Hepatocyte (in vitro differentiated cells): ENCODE results near the gene ABCC12. TPM values are rescaled to one million over a fixed set of nuclear protein-coding genes. Genes with fewer than 3 reads are reported as not detected.

Source experiments
- DNase-seq: peaks from one replicate; pipeline ENCODE4 v3.0.0-alpha.2; 2016; ENCODE audit warnings: low spot score
- H2AFZ ChIP-seq: fragments of 200-600 bp; sonication (generic); 2 replicates; pipeline ENCODE4 v1.6.0; 2016; ENCODE audit warnings: antibody characterized with exemption, mild to moderate bottlenecking
- H3K27ac ChIP-seq: fragments of 200-600 bp; sonication (generic); 2 replicates; pipeline ENCODE4 v1.5.1; 2016; ENCODE audit warnings: mild to moderate bottlenecking
- H3K27me3 ChIP-seq: fragments of 200-600 bp; sonication (generic); 2 replicates; pipeline ENCODE4 v1.6.1; 2016
- H3K36me3 ChIP-seq: fragments of 200-600 bp; sonication (generic); replicated peaks from 2 replicates; pipeline ENCODE4 v1.5.1; 2016; ENCODE audit warnings: low read depth; ENCODE audit not compliant: insufficient read depth
- H3K4me1 ChIP-seq: fragments of 200-600 bp; sonication (generic); 2 replicates; pipeline ENCODE4 v1.5.1; 2016; ENCODE audit warnings: mild to moderate bottlenecking, moderate library complexity; ENCODE audit not compliant: insufficient read depth
- H3K4me2 ChIP-seq: fragments of 200-600 bp; sonication (generic); 2 replicates; pipeline ENCODE4 v1.6.0; 2016
- H3K4me3 ChIP-seq: fragments of 200-600 bp; sonication (generic); 2 replicates; pipeline ENCODE4 v1.5.1; 2016; ENCODE audit warnings: mild to moderate bottlenecking
- H3K79me2 ChIP-seq: fragments of 200-600 bp; sonication (generic); 2 replicates; pipeline ENCODE4 v1.6.0; 2017; ENCODE audit warnings: mild to moderate bottlenecking
- H3K9me2 ChIP-seq: fragments of 200-600 bp; sonication (generic); replicated peaks from 2 replicates; pipeline ENCODE4 v1.6.0; 2017; ENCODE audit warnings: mild to moderate bottlenecking; ENCODE audit not compliant: insufficient read depth
- H3K9me3 ChIP-seq: fragments of 200-600 bp; sonication (generic); 2 replicates; pipeline ENCODE4 v1.5.1; 2016; ENCODE audit warnings: low read depth, mild to moderate bottlenecking
- H4K20me1 ChIP-seq: fragments of 200-600 bp; sonication (generic); 2 replicates; pipeline ENCODE4 v1.6.0; 2016; ENCODE audit warnings: mild to moderate bottlenecking; ENCODE audit not compliant: insufficient read depth, poor library complexity, severe bottlenecking
- CTCF ChIP-seq: fragments of 200-600 bp; sonication (generic); IDR thresholded peaks from 2 replicates; pipeline ENCODE4 v1.5.1; 2016; ENCODE audit warnings: antibody characterized with exemption, mild to moderate bottlenecking; ENCODE audit not compliant: poor library complexity
- EZH2 ChIP-seq: fragments of 200-600 bp; sonication (generic); IDR thresholded peaks from 2 replicates; pipeline ENCODE4 v1.6.1; 2016; ENCODE audit warnings: antibody characterized with exemption, mild to moderate bottlenecking, borderline replicate concordance
- EZH2phosphoT487 ChIP-seq: fragments of 200-600 bp; sonication (generic); IDR thresholded peaks from one replicate; pipeline ENCODE4 v1.6.1; 2018; ENCODE audit warnings: antibody characterized with exemption, mild to moderate bottlenecking, low read depth, moderate library complexity; ENCODE audit not compliant: unreplicated experiment, severe bottlenecking
- WGBS: methylation state at CpG from one replicate; pipeline ENCODE4 v1.1.6; 2016; ENCODE audit warnings: low lambda C conversion rate; ENCODE audit errors: missing lambda C conversion rate; 5-methylcytosine and 5-hydroxymethylcytosine counted together
- polyA plus RNA-seq: library from polyadenylated mRNA; unstranded; fragments of >200 nt; fragmentation: Nextera tagmentation; extraction: Ambion mirVana; gene quantifications from 2 replicates; pipeline ENCODE4 v1.2.1, GENCODE V29; 2016
- total RNA-seq: library from RNA; depleted of rRNA; stranded (reverse); fragments of >200 nt; gene quantifications from 2 replicates; pipeline ENCODE4 v1.2.3, GENCODE V29; 2014

ABCC12 gene
- total and polyA plus RNA-seq, 2 experiments from 2014 or later, result not detected

GRCh38 chr16:48164907-48165715 lies 9.3 kb upstream of the ABCC12 start:
- 24% methylated on average over 16 of the region's 16 CpGs for WGBS
- no peak overlapping the region for H3K4me3 ChIP-seq
- no peaks in the 10 kb centered on the region for H3K9me3 ChIP-seq
- no peaks in the 10 kb centered on the region for H4K20me1 ChIP-seq
- peak overlapping the region; percentile 82 for H3K27ac ChIP-seq
- no peaks in the 10 kb centered on the region for H3K27me3 ChIP-seq
- H3K79me2 ChIP-seq, result no peaks in the 10 kb centered on the region
- peak; percentile 79 for DNase-seq
- TF ChIP-seq EZH2 (no peak), CTCF (peak; percentile 94)
- H3K9me2 ChIP-seq, result no peaks in the 10 kb centered on the region
- peaks cover 3% of the 10 kb centered on the region for H3K4me1 ChIP-seq
- peak overlapping the region; percentile 35 for H2AFZ ChIP-seq
- H3K36me3 ChIP-seq, result no peaks in the 10 kb centered on the region
- peak overlapping the region; percentile 64 for H3K4me2 ChIP-seq

DNA sequence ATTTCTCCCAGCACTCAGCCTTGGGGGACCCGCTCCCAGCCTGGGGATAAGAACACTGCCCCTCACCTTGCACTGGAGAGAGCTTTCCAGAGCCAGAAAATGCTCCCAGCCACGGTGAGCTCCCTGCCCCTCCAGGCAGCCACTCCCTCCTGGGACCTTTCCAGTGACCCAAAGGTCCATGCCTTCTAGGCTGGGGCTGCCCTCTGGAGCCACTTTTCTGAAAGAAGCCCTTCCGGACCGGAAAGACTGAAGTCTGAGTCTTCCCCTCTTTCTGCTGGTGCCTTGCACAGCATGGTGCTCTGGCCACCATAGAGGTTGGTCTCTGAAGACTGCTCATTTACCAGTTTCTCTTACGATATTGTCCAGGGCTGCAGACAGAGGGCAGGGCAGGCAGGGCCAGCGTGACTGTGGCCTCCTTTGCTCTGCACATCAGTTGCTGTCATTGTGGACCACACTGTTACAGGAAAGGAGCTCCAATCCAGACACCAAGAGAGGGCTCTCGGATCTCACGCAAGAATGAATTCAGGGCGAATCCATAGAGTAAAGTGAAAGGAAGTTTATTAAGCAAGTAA lies 7.1 kb upstream of the ABCC12 start:
- Histone ChIP-seq H3K4me2 (no peak overlapping the region), H3K36me3 (no peaks in the 10 kb centered on the region), H3K79me2 (no peaks in the 10 kb centered on the region), H4K20me1 (no peaks in the 10 kb centered on the region), H3K4me3 (no peak overlapping the region), H3K27ac (no peak overlapping the region), H3K4me1 (peaks cover 3% of the 10 kb centered on the region), H2AFZ (no peak overlapping the region), H3K27me3 (no peaks in the 10 kb centered on the region), H3K9me3 (no peaks in the 10 kb centered on the region), H3K9me2 (no peaks in the 10 kb centered on the region)
- DNase-seq, result no peak
- no peak for TF ChIP-seq CTCF
- no peak for TF ChIP-seq EZH2
- no peak for TF ChIP-seq EZH2phosphoT487
- WGBS, result 79% methylated on average over 9 of the region's 9 CpGs

- TF ChIP-seq CTCF, result no peak
- TF ChIP-seq EZH2, result no peak
- no peak for TF ChIP-seq EZH2phosphoT487
- Histone ChIP-seq H3K79me2 (no peaks in the 10 kb centered on the region), H3K9me2 (no peaks in the 10 kb centered on the region), H3K4me1 (peaks cover 3% of the 10 kb centered on the region), H3K27me3 (no peaks in the 10 kb centered on the region), H3K4me2 (no peak overlapping the region), H2AFZ (no peak overlapping the region), H3K4me3 (no peak overlapping the region), H3K27ac (no peak overlapping the region), H3K36me3 (no peaks in the 10 kb centered on the region), H4K20me1 (no peaks in the 10 kb centered on the region), H3K9me3 (no peaks in the 10 kb centered on the region)
- WGBS, result 86% methylated on average over 4 of the region's 4 CpGs
- no peak for DNase-seq
These were observed 6.1 kb upstream of the ABCC12 start for GRCh38 chr16:48161906-48162305.
